Activated CD4-positive, alpha-beta T cell treated with anti-CD3 and anti-CD28 coated beads for 48 hours (primary cell): ENCODE results near the gene TMEM145.
"Not testable (repeated sequence)": the region's sequence is repeated elsewhere in the genome, so short reads cannot be mapped to it uniquely, and the experiment has no call there.

Source experiments
- DNase-seq: peaks from one replicate; pipeline ENCODE4 v3.0.0-alpha.2; 2020

Gene TMEM145

GRCh38 chr19:42316223-42317211, 3.4 kb downstream of the TMEM145 start:
- no peak for DNase-seq

GRCh38 chr19:42317535-42317934, 4.4 kb downstream of the TMEM145 start:
- DNase-seq = no peak

GRCh38 chr19:42322305-42322704, 9.2 kb downstream of the TMEM145 start:
- no peak for DNase-seq

GRCh38 chr19:42323473-42323851, 10.4 kb downstream of the TMEM145 start:
- DNase-seq = no peak

GRCh38 chr19:42323852-42324654, 10.9 kb downstream of the TMEM145 start:
- peak; percentile 41 for DNase-seq

DNA sequence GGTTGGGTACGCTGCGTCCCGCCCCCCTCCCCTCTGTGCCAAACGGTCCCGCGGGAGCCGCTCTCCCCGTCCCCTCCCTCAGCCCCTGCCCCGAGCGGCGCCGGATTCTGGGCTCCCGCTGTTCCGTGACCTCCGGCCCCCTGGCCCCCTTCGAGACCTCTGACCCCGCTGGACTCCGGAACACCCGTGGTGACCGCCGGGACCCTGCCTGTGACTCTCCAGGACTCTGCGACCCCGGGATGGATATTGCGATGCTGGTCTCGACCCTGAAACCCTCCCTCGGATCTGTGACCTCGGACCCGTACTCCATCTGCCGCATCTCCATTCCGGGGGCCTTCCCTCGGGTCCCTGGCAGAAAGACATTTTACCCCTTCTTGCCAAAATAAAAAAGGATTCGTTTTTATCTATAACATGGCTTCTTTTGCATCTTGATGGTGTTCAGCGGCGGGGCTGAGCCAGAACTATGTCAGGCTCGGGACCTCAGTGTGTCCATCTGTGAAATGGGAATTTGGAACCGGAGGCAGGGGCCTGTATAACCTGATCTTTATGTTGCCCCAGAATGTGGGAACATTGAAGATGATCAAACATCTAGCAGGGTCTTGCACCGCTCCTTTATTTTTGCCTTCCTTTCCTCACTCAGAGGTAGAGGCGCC, 11.7 kb downstream of the TMEM145 start:
- no peak for DNase-seq

DNA sequence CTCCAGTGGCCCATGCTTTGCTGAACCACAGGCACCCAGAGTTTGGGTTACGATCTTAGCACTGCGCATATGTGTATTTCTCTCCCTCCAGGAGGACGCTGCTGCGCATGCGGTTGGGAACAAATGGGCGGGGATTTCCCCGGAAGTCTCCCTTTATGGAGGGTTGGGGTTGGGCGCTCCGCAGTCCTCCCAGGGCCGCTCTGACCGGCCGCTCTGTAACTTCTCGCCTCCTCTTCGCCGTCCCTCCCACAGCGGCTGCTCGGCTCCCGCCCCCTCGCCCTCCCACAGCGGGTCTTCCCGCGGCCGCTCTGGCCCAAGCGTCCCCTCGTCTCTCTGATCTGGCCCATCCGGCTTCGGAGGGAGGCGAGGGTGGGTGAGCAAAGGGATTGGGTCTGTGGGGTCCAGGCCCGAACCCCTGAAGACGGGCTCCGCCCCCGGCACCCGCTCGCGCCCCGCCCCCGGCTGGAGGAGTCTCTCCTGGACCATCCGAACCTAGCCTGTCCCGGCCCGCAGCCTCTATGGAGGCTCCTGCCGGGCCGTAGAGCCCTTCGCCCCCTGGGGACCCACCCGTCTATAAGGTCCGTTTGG, 12.3 kb downstream of the TMEM145 start, which contains the start of gene MEGF8:
Gene MEGF8 (plus strand): TSS at position 328 of the 588 bp plus-strand sequence. CDS start 609 bp downstream, outside the sequence.
- peak; percentile 99 for DNase-seq

DNA sequence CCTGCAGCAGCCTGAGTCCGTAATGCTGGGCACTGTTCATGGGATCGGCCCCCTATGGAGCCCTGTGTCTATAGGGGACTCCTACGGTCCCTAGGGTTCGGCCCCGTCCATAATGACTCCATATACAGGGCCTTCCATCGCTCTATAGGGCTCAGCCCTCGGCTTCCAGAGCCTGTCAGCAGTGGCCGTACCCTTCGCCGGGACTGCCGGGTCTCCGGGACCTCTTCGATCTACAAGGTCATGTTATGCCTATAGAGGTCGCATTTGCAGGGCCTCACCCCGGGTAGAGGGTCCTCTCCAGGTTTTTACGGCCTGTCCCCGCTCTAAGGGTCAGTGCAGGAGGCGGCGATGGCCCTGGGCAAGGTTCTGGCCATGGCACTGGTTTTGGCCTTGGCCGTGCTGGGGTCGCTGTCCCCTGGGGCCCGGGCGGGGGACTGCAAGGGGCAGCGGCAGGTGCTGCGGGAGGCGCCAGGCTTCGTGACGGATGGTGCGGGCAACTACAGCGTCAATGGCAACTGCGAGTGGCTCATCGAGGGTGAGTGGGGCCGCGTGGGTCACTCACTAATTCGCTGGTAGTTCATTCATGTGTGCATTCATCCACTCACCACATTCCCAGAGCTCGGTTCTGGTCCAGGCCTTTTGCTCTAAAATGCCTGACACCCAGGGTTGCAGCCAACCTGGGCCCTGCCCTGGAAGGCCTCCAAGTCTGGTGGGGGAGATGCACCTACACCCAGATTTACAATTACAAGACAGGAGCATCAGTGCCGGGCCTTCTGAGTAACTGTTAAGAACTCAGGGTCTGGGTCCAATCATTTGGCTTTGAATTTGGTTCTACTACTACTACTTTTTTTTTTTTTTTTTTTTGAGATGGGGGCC, 13.0 kb downstream of the TMEM145 start:
- DNase-seq = peak; percentile 45

- DNase-seq = no peak
Measured at GRCh38 chr19:42326969-42327368, 13.9 kb downstream of the TMEM145 start.

- DNase-seq = no peak
Measured at GRCh38 chr19:42327381-42327780, 14.3 kb downstream of the TMEM145 start.

GRCh38 chr19:42328106-42328505, 15.0 kb downstream of the TMEM145 start:
- DNase-seq = no peak

DNA sequence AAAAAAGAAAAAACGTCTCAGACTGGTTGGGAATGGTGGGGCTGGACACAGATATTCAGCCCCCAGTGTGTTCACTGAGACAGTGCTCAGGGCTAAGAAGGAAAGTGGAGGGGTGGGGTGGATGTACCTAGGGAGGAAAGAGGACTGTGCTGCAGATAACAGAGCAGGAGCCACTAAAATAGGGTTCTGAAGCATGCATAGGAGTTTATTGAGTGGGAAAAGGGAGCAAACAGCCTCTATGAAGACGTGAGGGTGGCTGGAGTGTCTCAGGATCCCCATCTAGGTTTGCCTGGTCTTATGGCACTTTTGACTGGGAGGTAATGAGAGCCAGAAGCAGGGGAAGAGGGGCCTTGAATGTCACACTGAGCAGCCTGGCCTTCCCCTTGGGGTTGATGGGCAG, 15.7 kb downstream of the TMEM145 start:
- no peak for DNase-seq

- no peak for DNase-seq
Measured at GRCh38 chr19:42330241-42330711, 17.2 kb downstream of the TMEM145 start.

GRCh38 chr19:42331333-42331732, 18.2 kb downstream of the TMEM145 start:
- not testable (repeated sequence) for DNase-seq

GRCh38 chr19:42332059-42332458, 18.9 kb downstream of the TMEM145 start:
- no peak for DNase-seq

- no peak for DNase-seq
Measured at GRCh38 chr19:42333018-42333417, 19.9 kb downstream of the TMEM145 start.

- no peak for DNase-seq
Measured at GRCh38 chr19:42333975-42334696, 21.0 kb downstream of the TMEM145 start.

DNA sequence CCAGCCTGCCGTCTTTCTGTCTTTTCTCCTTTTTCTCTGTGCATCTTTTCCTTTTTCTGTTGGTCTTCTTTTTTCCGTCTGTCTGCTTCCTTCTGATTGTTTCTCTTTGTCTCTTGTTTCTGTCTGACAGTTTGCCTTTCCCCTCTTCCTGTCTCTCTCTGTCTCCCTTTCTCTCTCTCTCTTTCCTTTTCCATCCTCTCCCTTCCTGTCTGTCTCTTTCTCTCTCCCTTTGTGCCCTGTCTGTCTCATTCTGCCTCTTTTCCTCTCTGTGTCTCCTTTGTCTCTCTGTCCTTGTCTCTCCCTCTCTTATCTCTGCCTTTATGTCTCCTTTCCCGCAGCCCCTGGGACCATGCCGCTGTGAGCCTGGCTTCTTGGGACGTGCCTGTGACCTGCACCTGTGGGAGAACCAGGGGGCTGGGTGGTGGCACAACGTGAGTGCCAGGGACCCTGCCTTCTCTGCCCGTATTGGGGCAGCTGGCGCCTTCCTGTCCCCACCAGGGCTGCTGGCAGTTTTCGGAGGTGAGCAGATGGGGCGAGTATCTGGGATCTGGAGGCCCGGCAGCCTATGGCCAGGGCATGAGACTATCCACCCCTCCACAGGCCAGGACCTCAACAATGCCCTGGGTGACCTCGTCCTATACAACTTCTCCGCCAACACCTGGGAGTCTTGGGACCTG, 21.7 kb downstream of the TMEM145 start:
- DNase-seq = no peak

- DNase-seq = no peak
Measured at GRCh38 chr19:42335374-42335936, 22.3 kb downstream of the TMEM145 start.

DNA sequence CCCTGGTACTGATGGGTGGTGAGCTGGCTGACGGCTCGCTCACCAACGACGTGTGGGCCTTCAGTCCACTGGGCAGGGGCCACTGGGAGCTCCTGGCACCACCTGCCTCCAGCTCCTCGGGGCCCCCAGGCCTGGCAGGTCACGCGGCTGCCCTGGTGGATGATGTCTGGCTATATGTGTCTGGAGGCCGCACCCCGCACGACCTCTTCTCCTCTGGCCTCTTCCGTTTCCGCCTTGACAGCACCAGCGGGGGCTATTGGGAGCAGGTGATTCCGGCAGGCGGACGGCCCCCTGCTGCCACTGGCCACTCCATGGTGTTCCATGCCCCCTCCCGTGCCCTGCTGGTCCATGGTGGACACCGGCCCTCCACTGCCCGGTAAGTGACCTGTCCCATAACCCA, 22.9 kb downstream of the TMEM145 start:
- no peak for DNase-seq
